ENCODE measurements around the gene CBX5.
A peak's percentile ranks its signal among the peaks of the same experiment; 100 is the strongest.
"Not testable (repeated sequence)": the region's sequence is repeated elsewhere in the genome, so short reads cannot be mapped to it uniquely, and the experiment has no call there.

The CBX5 gene

GRCh38 chr12:54279632-54280467 is at the start of gene CBX5:
Gene CBX5 (minus strand): TSS chr12:54280122. CDS start chr12:54257650, 22,472 bp downstream.
- DNase-seq, result peak; percentile 98 to 100

GRCh38 chr12:54328595-54329337 is 48.8 kb upstream of the CBX5 start:
- DNase-seq, result no peak

GRCh38 chr12:54325442-54326109 is 45.7 kb upstream of the CBX5 start:
- DNase-seq, result not testable (repeated sequence)

- DNase-seq, result peak; percentile 98 to 100
Observed at GRCh38 chr12:54324617-54325441, 44.9 kb upstream of the CBX5 start, which contains the start of gene COPZ1. Gene COPZ1 (plus strand): TSS chr12:54325131. CDS start chr12:54325164, 33 bp downstream.

DNA sequence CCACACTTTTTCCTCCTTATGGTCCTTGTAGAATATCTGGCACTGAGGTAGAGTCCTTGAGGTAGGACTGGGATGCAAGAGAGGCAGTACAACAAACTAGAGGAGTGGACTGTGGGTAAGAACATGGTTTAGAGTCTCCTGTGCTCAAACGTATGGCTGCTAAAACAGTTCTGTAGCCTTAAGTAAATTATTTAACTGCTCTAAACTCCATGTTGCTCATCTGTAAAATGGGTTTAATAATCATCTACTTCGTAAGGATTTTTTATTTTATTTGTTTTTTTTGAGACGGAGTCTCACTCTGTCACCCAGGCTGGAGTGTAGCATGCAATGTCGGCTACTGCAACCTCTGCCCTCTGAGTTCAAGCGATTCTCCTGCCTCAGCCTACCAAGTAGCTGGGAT is 41.4 kb upstream of the CBX5 start:
- DNase-seq, result no peak

DNA sequence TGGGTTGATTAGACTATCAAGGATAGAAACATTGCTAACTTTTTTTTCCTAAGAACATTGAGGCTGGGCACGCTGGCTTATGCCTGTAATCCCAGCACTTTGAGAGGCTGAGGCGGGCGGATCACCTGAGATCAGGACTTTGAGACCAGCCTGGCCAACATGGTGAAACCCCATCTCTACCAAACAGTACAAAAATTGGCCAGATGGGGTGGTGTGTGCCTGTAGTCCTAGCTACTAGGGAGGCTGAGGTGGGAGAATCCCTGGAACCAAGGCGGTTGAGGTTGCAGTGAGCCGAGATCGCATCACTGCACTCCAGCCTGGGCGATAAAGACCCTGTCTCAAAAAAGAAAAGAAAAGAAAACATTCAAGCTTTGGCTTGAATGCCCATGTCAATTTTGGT is 32.4 kb upstream of the CBX5 start:
- DNase-seq, result not testable (repeated sequence)

DNA sequence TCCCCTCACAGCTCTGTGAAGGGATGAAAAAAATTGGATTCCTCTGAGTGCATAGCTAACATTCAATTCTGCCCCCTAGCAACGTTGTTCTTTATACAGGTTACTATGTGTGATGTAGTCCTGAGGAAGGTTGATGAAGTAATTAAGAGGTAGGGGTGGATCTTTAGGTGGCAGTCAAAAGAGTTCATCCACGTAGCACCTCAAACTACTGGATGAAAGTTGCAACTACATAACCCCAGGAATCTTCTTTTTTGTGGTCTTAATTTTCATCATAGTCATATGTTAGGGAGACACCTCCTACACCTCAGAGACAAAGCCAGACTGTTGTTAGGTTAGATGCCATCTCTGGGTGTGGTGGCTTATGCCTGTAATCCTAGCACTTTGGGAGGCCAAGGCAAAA is 31.1 kb upstream of the CBX5 start:
- DNase-seq, result no peak

GRCh38 chr12:54306925-54307741 is 27.2 kb upstream of the CBX5 start:
- DNase-seq, result no peak

DNA sequence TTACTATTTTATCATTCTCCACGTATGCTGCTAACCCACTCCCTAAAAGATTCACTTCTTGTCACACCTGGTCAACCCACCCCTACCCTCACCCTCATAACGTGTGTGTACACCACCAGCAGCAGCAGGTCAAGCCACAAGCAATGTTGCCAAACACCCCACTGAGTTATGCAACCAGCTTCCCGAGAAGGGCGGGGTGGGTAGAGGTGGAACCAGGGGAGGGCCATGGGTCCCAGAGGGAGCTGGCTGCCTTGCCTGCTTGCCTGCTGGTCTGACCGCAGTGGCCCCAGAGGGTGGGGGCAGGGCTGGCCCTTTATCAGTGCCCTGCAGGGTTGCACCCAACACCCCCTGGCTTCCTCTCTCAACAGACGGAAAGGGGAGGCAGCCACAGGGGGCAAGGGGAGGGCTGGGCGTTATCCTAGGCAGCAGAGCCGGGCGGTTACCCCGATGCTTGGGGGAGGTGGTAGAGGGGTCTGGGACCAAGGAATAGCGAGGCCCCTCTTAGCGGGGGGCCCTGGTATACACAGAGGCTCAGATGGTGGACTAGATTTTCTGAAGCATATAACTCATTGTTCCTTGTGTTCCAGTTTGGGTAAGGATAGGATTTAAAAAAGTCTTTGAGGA is 24.4 kb upstream of the CBX5 start:
- peak in 1 of 2 experiments; percentile 28 for DNase-seq

- DNase-seq, result no peak
Observed at GRCh38 chr12:54303640-54304039, 23.7 kb upstream of the CBX5 start.

DNA sequence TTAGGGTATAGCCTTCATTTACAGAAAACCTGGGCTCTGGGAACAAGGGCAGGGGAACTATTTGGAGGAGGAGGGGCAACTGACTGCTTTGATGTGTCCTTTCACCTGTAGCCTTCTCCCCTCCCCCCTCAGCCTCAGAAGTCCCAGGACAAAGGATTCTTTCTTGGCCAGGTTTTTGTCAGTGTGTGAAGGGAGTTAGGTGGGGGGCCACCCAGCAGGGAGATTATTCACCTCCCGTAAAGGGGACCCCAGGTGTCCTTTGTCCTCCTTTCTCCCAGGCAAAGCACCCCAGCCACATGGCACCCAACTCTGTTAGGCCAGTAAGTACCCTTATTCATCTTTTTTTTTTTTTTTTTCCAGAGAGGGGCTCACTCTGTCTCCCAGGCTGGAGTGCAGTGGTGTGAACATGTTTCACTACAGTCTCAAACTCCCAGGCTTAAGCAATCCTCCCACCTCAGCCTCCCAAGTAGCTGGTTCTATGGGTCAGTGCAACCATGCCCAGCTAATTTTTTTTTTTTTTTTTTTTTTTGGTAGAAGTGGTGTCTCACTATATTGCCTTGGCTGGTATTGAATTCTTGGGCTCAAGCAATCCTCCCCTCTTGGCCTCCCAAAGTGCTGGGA is 21.6 kb upstream of the CBX5 start:
- no peak for DNase-seq

DNA sequence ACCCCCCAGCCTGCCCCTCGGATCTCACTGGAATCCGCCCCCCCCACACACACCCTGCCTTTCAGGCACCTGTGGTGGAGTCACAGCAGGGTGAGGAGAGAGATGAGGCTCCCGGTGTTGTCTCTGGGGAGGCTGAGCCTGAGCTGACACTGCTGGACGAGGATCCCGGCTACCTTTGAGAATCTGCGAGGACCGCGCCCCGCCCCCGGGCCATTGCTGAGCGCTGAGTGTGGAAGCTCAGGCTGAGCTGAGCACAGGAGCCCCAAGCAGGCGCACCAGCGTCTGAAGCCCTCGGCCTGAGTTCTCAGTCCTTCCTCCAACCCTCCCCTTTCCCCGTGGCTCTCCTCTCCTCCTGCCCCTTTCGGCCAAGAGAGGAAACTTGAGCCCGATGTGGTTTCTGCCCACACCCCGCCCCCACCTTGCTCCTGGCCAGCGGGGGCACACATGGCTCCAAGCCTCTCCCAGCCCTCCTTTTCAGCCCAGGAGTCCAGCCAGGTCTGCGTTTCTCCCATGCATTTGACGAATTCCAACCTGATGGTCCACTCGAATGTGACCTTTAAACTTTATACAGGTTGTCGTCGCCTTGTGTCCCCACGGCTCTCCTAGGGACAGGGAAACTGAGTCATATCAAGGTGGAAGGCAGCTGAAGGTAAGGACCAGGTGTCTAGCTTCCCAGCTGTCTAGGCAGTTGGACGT is 21.0 kb upstream of the CBX5 start, which contains the start of gene NFE2:
Gene NFE2, minus strand, starts transcription at position 284 of the 696 bp plus-strand sequence. CDS start 5,767 bp downstream, outside the sequence.
- no peak for DNase-seq

DNA sequence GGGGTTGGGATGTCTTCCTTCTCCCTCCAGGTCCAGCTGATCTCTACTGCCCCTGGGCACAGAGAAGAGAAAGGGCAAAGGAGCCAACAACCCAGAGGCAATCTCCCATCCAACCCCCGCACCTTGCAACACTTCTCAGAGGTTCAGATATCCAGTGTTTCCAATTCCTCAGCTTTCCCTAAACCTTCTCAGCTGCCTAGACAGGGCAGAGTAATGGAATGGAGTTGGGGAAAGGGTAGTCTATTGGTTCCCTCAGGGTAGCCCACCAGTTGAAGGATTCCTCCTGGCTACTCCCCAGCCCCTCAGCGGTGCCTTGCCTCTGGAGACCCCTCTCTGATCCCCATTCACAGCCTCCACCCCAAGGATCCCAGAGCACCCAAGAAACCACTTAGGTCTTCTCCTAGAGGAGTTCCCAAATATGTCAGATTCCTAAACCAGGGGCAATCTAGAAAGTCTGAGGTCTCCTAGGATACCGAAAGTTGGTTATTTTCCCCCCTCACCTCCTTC is 20.4 kb upstream of the CBX5 start:
- no peak for DNase-seq

- DNase-seq, result no peak
Observed at GRCh38 chr12:54299515-54300224, 19.7 kb upstream of the CBX5 start.

- DNase-seq, result no peak
Observed at GRCh38 chr12:54298904-54299303, 19.0 kb upstream of the CBX5 start.

DNA sequence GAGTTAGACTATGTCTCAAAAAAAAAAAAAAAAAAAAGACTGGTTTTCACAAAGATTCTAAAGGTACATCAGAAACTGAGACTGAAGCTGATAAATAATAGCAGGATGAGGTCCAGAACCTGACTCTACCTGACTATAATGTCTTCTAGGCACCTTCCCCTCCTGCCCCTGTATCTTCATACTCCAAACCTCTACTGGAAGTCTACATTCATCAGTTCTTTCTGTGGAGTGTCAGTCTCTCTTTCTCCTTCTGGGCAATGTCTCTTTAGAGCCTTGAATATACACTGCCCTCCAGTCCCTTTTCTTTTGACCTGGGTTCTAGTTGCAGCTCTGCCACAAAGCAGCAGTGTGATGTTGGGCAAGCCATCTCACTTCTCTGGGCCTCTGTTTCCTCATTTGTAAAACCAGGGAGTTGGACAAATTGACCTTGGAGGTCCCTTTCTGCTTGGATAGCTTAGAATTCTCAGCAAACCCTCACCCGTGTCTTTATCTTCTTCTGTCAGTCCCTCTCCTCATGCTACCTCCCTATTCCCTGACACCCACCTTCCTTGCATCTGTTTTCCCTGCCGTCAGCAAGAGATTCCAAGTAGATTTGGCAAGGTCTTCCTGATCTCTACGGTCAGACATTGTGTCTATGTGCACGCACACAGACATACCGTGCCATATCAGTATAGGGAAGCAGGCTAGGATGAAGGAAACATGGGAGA is 16.6 kb upstream of the CBX5 start:
- DNase-seq, result no peak

DNA sequence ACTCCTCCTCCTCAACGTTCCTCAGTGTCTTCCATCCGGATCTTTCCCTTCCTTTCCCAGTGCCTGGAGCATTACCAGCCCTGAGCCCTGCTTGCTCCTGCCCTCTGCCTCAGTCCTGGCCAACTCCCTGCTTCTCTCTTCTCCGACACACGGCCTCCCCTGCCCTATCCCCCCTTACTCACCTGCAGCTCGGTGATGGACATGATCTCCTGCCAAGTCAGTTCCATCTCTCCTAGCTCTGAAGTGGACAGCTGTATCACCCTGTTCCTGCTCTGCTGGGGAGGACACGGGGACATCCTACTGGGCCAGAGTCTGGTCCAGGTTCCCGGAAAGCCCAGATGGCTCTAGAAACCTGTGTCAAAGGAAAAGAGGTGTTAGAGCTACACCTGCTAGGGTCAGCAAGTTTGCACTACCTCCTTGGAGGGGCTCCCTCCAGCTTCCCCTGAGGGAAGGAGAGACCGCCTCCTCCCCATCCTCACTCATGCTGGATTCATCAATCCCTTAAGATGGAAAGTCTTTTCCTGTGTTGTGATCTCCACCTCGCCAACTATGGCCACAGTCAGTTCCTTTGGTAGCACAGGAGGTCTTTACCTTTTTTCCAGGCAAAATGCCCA is 15.1 kb upstream of the CBX5 start:
- no peak for DNase-seq
